ENCODE results near the gene AGAP3.

GRCh38 chr7:151185762-151186639, 99.7 kb downstream of the AGAP3 start:
- no peak for TF ChIP-seq YY1 (IDR thresholded peaks at IDR 0.05; ENCODE audit: insufficient read depth, insufficient read length)
- TF ChIP-seq ZNF274 (IDR thresholded peaks at IDR 0.05; ENCODE audit: low read depth, low read length) = no peak
